ENCODE data around the gene ZNF217. TPM values are rescaled to one million over a fixed set of nuclear protein-coding genes. Genes with fewer than 3 reads are reported as not detected.

Gene ZNF217
- total and polyA plus RNA-seq, 9 of the 15 experiments (the other 6 are each of a cell fraction or from before 2014, with no cell fraction given): 3.0 to 41.8 (median 16.8) TPM

- TF ChIP-seq CEBPZ (IDR thresholded peaks at IDR 0.05; ENCODE audit: borderline replicate concordance, low read depth, low read length) (no peak), PRDM10 (IDR thresholded peaks at IDR 0.05; ENCODE audit: partially characterized antibody) (peak; percentile 53), HNRNPLL (IDR thresholded peaks at IDR 0.05; ENCODE audit: low read depth, low read length, poor library complexity, severe bottlenecking) (peak; percentile 100), CBX1 (IDR thresholded peaks at IDR 0.05; ENCODE audit: low read depth) (peak; percentile 50; the same call in 1 of the 2 replicates), SUPT5H (IDR thresholded peaks at IDR 0.05) (0 out of 2 replicates have a peak, but pooled peaks have one; percentile 63), HOXB6 (CRISPR knock-in tag; IDR thresholded peaks at IDR 0.05; ENCODE audit: borderline replicate concordance) (no peak), CTBP1 (IDR thresholded peaks at IDR 0.05; ENCODE audit: borderline replicate concordance) (peak; percentile 95), NR2C2 (CRISPR knock-in tag; IDR thresholded peaks at IDR 0.05) (no peak), NR2C2 (tag; IDR thresholded peaks at IDR 0.05) (peak; percentile 84), E2F4 (CRISPR knock-in tag; IDR thresholded peaks at IDR 0.05; ENCODE audit: low read depth) (no peak), SOX6 (IDR thresholded peaks at IDR 0.05) (peak; percentile 45), CREB1 (IDR thresholded peaks at IDR 0.05) (peak; percentile 73), CREB1 (CRISPR knock-in tag; IDR thresholded peaks at IDR 0.05) (peak; percentile 37; the same call in 1 of the 2 replicates), ZNF174 (CRISPR knock-in tag; IDR thresholded peaks at IDR 0.05) (no peak), TBP (optimal IDR thresholded peaks at IDR 0.05; ENCODE audit: low read depth, low read length) (peak; percentile 68), ZKSCAN3 (CRISPR knock-in tag; IDR thresholded peaks at IDR 0.05) (no peak), NFYB (IDR thresholded peaks at IDR 0.05; ENCODE audit: extremely low read depth, insufficient read length) (no peak), YBX1 (IDR thresholded peaks at IDR 0.05) (no peak), LCOR (CRISPR knock-in tag; IDR thresholded peaks at IDR 0.05) (0 out of 2 replicates have a peak, but pooled peaks have one; percentile 34)
Measured at GRCh38 chr20:53608456-53609452, 15.1 kb upstream of the ZNF217 start (continued).
